Dendritic cell treated with granulocyte-macrophage colony-stimulating factor and Interleukin-4, amounts not matched to agents 40 ng/mL and 50 ng/mL, for 4 days (primary cell): ENCODE measurements around the gene PBX2.
A peak's percentile ranks its signal among the peaks of the same experiment; 100 is the strongest.
"Not testable (repeated sequence)": the region's sequence is repeated elsewhere in the genome, so short reads cannot be mapped to it uniquely, and the experiment has no call there.

Source experiments
- H3K27ac Mint-ChIP-seq: one replicate; pipeline ENCODE4 v1.8.0; 2022; ENCODE audit warnings: mild to moderate bottlenecking, mixed read lengths
- H3K27me3 Mint-ChIP-seq: one replicate; pipeline ENCODE4 v1.8.0; 2022; ENCODE audit warnings: mild to moderate bottlenecking, mixed read lengths
- H3K36me3 Mint-ChIP-seq: one replicate; pipeline ENCODE4 v1.8.0; 2022; ENCODE audit warnings: low read depth, mixed read lengths
- H3K4me1 Mint-ChIP-seq: one replicate; pipeline ENCODE4 v1.8.0; 2022; ENCODE audit warnings: low read depth, mixed read lengths
- H3K4me3 Mint-ChIP-seq: one replicate; pipeline ENCODE4 v1.8.0; 2022; ENCODE audit warnings: mild to moderate bottlenecking, moderate library complexity, mixed read lengths
- H3K9me3 Mint-ChIP-seq: one replicate; pipeline ENCODE4 v1.8.0; 2022; ENCODE audit warnings: mixed read lengths
- intact Hi-C: fragments of 100-400 bp; cut with micrococcal nuclease; formaldehyde crosslinking; loops from one replicate; pipeline ENCODE4 v1.15.0; 2022

PBX2 gene

DNA sequence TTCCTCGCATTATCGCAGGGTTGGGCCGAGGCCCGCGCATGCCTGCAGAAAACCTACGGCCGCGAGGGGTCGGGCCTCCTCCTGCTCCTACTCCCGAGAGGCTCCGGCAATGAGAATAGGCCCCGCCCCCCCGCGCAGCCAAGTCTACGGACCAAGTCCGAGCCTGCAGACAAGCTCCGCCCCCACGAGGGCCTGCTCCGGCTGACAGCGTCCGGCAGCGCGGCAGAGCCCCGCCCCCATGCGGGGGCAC, 5.6 kb upstream of the PBX2 start:
- Mint-ChIP-seq H3K36me3 (peaks cover 34% of the 10 kb centered on the region), H3K27me3 (peaks cover 5% of the 10 kb centered on the region), H3K4me3 (peak overlapping the region; percentile 94), H3K4me1 (peaks cover 64% of the 10 kb centered on the region), H3K9me3 (no peaks in the 10 kb centered on the region), H3K27ac (peak overlapping the region; percentile 99)
- intact Hi-C loops, result loop anchor here (1.0 to 2.0 kb wide), 2 partner anchors 17 to 77 kb away; partner anchors contain the start of gene RNF5

DNA sequence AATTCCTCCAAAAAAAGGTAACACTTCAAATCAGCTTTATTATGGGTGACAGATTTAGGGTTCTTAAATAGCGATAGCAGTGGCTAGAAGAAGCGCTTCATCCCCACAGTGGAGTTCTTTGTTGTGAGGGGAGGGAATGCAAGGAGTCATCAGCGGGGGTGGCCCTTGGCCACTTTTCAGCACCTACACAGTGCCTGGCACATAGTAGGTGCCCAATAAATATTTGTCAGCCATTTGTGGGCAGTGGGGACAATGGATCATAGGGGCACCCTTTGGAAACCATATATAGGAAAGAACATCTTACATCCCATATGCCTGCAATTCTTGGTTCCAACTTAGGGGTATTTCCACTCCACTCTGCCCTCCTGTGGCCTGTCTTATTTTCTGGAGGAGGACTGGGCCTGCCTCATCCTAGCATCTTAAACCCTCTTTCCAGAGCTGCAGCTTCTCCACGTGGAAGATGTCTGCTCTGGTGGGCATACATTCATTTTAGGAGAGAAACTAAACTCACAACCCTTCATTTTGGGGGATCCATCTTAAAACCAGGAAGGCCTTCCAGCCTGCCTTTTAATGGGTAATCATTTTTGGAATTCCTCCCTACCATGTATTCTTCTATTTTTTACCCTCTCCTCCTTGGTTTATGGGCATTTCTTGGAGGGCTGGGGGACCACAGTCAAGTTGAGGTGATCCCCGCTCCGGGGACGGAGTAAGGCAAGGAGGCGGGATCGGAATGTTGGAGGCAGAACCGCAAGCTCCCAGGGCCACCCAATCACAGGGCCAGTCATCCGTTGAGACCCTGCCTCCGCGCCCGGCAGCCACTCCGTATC, 5.0 kb upstream of the PBX2 start:
- no peaks in the 10 kb centered on the region for H3K9me3 Mint-ChIP-seq
- intact Hi-C loops, result loop anchor here (1.0 to 2.0 kb wide), 2 partner anchors 17 to 76 kb away; partner anchors contain the start of gene RNF5
- H3K36me3 Mint-ChIP-seq, result peaks cover 40% of the 10 kb centered on the region
- peak overlapping the region; percentile 94 for H3K4me3 Mint-ChIP-seq
- H3K4me1 Mint-ChIP-seq, result peaks cover 64% of the 10 kb centered on the region
- no peaks in the 10 kb centered on the region for H3K27me3 Mint-ChIP-seq
- H3K27ac Mint-ChIP-seq, result peak overlapping the region; percentile 99

DNA sequence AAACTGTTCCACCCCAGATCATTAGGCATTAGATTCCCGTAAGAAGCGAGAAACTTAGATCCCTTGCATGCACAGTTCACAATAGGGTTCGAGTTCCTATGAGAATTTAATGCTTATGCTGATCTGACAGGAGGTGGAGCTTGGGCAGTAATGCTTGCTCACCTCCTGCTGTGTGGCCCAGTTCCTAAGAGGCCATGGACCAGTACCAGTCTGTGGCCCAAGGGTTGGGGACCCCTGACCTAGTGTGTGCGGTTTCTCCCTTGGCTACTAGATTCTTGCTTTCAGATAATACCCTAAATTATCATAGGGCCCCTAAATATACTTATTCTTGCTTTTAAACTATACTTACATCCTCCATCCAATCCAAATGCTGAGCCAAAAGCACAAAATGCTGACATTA, 4.4 kb upstream of the PBX2 start:
- Mint-ChIP-seq H3K27me3 (no peaks in the 10 kb centered on the region), H3K36me3 (peaks cover 43% of the 10 kb centered on the region), H3K4me3 (no peak overlapping the region), H3K9me3 (no peaks in the 10 kb centered on the region), H3K27ac (peak overlapping the region; percentile 99), H3K4me1 (peaks cover 64% of the 10 kb centered on the region)
- intact Hi-C loops, result loop anchor here (2.0 kb wide), 1 partner anchor 76 kb away; no protein-coding TSS in a partner anchor

DNA sequence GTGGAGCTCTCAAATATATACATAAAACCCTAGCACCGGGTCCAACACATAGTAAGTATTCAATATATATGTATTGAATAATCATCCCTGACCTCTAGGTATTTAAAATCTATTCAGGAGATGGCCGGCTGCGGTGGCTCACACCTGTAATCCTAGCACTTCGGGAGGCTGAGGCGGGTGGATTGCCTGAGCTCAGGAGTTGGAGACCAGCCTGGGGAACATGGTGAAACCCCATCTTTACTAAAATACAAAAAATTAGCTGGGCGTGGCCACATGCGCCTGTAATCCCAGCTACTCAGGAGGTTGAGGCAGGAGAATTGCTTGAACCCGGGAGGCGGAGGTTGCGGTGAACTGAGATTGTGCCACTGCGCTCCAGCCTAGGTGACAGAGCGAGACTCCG, 3.1 kb upstream of the PBX2 start:
- Mint-ChIP-seq H3K27ac (peak overlapping the region; percentile 93), H3K4me3 (peak overlapping the region; percentile 94), H3K4me1 (peaks cover 76% of the 10 kb centered on the region), H3K36me3 (peaks cover 56% of the 10 kb centered on the region)
- intact Hi-C loops, H3K9me3 Mint-ChIP-seq, H3K27me3 Mint-ChIP-seq: not testable (repeated sequence)

DNA sequence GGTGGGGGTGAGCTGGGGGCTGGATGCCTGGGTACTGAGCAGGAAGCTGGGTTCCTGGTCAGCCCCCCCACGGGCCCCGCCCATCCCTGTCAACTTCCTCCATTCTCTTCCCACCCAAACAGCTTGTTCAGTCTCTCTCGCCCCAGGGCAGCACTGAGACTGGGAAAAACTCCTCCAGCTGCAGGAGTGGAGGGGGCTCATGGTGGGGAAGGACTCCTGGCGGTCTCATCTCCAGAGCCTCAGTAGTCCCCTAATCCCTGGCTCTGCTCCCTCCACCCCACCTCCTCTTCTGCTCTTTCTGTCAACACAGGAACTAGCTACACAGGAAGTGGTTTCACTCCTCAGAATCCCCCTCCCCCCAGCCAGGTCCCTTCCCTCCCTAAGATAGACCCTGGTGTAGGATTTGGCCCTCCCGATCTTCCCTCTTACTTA, 2.6 kb upstream of the PBX2 start, which contains the start of gene GPSM3:
Gene GPSM3, minus strand, starts transcription at position 36 of the 432 bp plus-strand sequence. CDS start 130 bp downstream, outside the sequence.
- Mint-ChIP-seq H3K27ac (peak within 1 kb of the TSS; percentile 93), H3K27me3 (no peaks in the 10 kb centered on the region), H3K4me1 (peaks cover 80% of the 10 kb centered on the region), H3K36me3 (peaks cover 60% of the 10 kb centered on the region), H3K4me3 (peak within 1 kb of the TSS; percentile 94), H3K9me3 (no peaks in the 10 kb centered on the region)
- intact Hi-C loops, result no loop called here

DNA sequence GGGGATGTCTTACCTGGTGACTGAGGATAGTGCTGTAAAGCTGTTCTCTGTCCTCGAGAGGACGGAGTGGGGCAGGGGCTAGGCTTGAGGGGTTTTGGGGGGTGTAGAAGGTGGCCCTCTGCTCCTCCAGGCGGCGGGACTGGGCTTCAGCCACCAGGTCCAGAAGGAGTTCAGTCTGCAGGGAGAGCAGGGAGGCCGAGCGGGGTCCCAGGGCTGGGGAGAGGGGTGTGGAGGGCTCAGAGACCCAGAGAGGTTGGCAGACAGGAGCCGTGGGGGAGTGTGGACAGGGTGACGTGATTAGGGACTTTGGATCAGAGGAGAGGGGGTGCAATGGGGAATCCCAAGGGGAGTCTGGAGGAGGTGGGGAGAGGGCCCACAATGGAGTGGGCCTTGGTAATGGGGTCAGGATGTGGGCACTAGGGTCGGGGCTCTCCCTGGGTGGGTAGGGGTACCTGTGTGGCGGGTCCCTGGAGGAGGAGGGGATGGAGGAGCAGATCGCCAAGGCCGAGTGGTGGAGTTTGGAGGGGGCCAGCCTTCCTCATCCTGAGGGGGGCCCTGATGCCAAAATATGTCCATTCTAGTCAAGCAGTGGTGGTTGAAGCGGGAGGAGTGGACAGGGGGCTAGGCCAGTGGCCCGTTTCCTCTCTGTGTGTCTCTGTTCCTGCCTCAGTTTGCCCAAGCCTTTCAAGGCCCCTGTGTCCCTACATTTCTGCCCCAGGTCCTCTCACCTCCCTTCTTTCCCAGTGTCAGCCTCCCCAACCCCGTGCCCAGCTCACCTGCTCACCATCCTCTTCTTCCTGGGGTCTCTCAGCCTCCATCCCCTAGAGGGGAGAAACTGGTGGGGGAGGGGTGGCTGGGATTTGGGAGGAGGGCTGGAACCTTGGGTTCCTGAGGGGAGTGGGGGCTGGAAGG, 1.9 kb upstream of the PBX2 start:
- Mint-ChIP-seq H3K27ac (peak overlapping the region; percentile 93), H3K36me3 (peaks cover 64% of the 10 kb centered on the region), H3K4me3 (peak overlapping the region; percentile 94), H3K27me3 (no peaks in the 10 kb centered on the region), H3K9me3 (no peaks in the 10 kb centered on the region), H3K4me1 (peaks cover 80% of the 10 kb centered on the region)
- intact Hi-C loops, result no loop called here

DNA sequence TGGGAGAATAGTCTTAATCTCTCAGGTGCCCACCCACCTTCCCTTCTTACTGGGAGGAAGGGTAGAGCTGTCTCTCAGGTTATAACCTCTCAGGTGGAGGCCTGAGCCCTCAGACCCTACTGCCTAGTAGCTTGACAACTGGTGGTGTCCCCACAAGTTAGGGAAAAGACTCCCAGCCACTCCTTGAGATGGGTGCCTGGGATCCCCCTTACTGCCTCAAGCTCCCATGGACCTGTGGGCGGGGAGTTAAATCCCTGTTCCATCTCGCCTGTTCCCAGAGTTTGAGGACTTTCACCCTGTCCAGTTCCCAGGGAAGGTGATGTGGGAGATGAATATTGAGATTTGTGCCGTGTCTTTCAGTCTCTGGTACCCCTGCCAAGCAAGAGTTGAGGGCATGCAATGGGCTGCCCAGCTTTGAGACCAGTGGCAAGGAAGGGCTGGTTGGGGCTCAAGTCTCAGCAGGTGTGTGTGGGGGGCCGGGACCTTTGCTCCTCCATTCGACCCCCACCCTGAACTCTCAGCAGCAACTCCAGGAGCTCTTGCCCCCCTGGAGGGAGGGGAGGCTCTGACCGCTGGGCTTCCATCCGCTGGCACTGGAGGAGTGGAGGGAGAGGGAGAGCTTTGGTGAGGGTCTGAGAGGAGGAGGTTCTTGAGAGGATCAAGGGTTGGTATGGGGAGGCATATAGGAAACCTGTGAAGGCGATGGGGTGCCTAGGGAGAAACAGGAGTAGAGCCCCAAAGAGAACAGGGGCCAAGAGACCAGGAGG, 1.1 kb upstream of the PBX2 start:
- H3K4me3 Mint-ChIP-seq, result peak overlapping the region; percentile 94
- no peaks in the 10 kb centered on the region for H3K27me3 Mint-ChIP-seq
- peaks cover 65% of the 10 kb centered on the region for H3K36me3 Mint-ChIP-seq
- H3K4me1 Mint-ChIP-seq, result peaks cover 80% of the 10 kb centered on the region
- intact Hi-C loops, result no loop called here
- no peaks in the 10 kb centered on the region for H3K9me3 Mint-ChIP-seq
- H3K27ac Mint-ChIP-seq, result peak overlapping the region; percentile 93

DNA sequence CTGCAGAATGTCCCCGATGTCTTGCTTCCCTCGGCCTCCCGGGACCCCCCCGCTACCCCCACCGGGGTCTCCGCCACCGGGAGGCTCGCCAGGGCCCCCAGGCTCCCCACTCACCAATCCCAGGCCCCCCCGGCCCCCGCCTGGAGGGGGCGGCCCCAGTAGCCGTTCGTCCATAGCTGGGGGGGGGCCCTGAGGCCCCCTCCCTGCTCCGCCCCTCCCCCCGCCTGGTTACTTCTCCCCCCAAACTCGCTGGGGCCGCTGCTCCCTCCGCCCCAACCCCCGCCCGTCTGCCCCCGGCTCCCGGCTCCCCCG, 304 bp downstream of the PBX2 start:
- Mint-ChIP-seq H3K9me3 (no peaks in the 10 kb centered on the region), H3K4me3 (peak overlapping the region; percentile 95), H3K36me3 (peaks cover 72% of the 10 kb centered on the region), H3K27me3 (no peaks in the 10 kb centered on the region), H3K27ac (peak overlapping the region; percentile 93), H3K4me1 (peaks cover 78% of the 10 kb centered on the region)
- intact Hi-C loops, result no loop called here

DNA sequence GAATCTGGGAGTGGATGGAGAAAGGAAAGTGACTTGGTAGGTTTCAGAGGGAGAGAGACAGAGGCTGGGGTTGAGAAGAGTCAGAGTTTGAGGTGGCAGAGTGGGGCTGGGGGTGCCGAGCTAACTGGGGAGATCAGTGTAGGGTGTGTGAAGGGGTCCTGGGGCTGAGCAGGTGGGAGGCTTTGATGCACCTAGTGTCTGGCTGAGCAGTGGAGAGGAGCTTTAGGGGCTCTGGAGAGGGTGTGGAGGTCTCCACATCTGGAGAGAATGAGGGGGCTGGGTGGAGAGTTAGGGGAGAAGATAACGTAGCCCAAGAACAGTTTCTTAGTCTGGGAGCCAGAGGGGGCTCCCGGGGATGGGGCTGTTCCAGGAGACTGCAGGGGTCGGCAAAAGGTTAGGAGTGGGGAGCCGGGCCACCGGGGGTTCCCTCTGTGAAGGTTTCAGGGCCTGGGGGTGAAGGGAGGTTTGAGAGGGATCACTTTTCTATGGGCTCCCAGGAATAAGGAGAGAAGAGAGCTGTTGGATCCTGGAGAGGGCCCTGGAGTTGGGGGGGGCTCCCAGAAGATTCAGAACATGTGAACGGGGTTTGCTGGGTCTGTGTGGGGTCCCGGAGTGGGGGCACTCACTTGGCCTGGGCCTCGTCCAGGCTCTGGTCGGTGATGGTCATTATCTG, 797 bp downstream of the PBX2 start:
- intact Hi-C loops, result no loop called here
- H3K4me1 Mint-ChIP-seq, result peaks cover 76% of the 10 kb centered on the region
- peak overlapping the region; percentile 93 for H3K27ac Mint-ChIP-seq
- no peaks in the 10 kb centered on the region for H3K9me3 Mint-ChIP-seq
- peaks cover 74% of the 10 kb centered on the region for H3K36me3 Mint-ChIP-seq
- H3K4me3 Mint-ChIP-seq, result peak overlapping the region; percentile 95
- H3K27me3 Mint-ChIP-seq, result no peaks in the 10 kb centered on the region

DNA sequence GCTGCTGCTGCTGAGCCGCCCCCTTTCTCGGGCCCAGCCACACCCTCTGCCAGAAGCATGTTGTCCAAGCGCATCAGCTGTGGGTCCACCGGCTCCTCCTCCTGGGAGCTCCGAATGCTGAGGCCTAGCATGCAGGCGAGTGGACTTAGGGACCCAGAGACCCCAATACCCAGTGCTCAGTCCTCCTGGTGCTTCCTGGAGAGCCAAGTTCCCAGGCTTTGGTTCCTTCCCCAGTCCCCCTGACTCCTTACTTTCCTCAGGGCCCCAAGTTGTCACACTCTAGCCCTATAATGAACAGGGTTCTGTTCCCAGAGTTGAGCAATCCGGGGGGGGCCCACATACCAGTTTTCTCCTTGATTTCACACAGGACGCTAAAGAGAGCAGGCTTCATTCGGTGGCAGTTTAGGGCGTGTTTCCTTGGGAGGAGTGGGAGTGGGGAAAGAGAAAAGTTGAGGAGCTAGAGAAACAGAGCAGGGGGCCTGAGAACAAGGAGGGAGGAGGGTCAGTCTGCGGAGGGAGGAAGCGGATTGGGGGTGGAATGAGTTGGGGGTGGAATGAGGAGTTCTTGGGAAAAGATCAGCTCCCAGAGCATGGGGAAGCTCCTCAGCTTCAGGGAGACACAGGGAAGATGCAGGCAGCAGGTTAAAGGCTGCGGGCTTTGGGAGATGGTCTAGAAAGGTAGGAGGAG, 1.5 kb downstream of the PBX2 start:
- Mint-ChIP-seq H3K4me1 (peaks cover 71% of the 10 kb centered on the region), H3K36me3 (peaks cover 81% of the 10 kb centered on the region), H3K9me3 (no peaks in the 10 kb centered on the region), H3K27me3 (no peaks in the 10 kb centered on the region), H3K27ac (peak overlapping the region; percentile 93), H3K4me3 (peak overlapping the region; percentile 95)
- intact Hi-C loops, result no loop called here

DNA sequence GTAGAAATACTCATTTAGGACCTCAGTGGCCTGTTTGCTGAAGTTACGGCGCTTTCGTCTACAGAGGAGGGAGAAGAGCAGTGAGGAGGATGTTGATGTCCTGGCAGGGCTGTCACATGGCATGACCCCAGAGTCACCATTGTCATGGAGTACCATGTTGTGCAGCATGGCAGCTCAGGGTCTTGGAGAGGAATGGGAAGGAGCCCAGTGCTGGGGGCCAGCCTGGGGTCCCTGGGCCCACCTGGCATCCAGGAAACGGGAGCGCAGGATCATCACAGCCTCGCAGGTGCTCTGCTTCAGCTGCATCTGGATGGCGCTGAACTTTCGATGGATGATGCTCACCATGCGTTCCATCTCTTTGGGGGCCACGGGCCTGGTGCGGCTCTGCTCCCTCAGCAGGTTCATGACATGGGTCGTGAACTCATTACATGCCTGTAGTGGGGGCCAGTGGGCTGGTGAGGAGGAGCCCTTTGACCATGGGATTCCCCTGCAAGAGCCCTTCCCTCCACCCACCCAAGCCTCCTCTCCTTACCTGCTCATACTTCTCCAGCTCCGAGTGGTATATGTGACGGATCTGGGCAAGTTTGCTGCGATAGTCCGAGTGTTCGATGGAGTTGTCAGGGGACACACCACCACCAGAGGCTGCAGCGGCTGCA, 2.1 kb downstream of the PBX2 start:
- Mint-ChIP-seq H3K36me3 (peaks cover 88% of the 10 kb centered on the region), H3K4me1 (peaks cover 69% of the 10 kb centered on the region)
- not testable (repeated sequence) for H3K27me3 Mint-ChIP-seq

DNA sequence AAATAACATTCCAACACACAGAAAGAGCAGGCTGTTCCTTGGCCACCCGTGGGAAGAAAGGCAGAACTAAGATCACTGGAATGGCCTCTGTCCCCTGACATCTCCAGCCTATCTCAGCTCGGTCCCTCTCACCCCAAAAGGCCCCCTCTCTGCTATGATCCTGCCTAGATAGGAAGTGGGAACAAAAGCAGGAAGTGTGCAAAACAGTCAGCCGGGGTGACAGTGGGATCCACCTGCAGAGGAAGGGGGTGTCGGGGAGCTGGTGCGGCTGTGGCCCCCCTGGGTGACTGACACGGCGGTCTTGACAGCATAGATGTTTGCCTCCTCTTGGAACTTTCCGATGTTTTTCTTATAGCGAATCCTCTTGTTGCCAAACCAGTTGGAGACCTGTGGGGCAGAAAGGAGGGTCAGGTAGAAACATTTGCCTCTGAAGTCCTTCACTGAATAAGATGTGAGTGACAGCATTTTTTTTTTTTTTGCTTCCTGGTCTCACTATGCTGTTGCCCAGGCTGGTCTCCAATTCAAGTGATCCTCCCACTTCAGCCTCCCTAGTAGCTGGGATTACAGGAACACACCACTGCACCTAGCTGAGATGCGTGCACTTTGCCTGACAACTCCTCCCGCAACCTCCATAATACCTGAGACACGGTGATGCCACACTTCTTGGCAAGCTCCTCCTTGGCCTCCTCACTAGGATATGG, 2.8 kb downstream of the PBX2 start:
- H3K4me3 Mint-ChIP-seq, result peak overlapping the region; percentile 95
- H3K4me1 Mint-ChIP-seq, result peaks cover 69% of the 10 kb centered on the region

More for the DNA sequence above, 2.1 kb downstream of the PBX2 start:
- Mint-ChIP-seq H3K27ac (peak overlapping the region; percentile 93), H3K4me3 (peak overlapping the region; percentile 95)
- H3K9me3 Mint-ChIP-seq, intact Hi-C loops: not testable (repeated sequence)

More for the DNA sequence above, 2.8 kb downstream of the PBX2 start:
- Mint-ChIP-seq H3K9me3 (no peaks in the 10 kb centered on the region), H3K36me3 (peaks cover 90% of the 10 kb centered on the region), H3K27me3 (no peaks in the 10 kb centered on the region), H3K27ac (peak overlapping the region; percentile 93)
- intact Hi-C loops, result no loop called here
